PC-3 (cell line): ENCODE data around the gene FAM219B.

Source experiments
- CTCF ChIP-seq: fragments of 300-600 bp; sonication (generic); conservative IDR thresholded peaks from 2 replicates; pipeline ENCODE4 v1.5.1; 2017; ENCODE audit warnings: antibody characterized with exemption, low read depth, mild to moderate bottlenecking, low read length
- EZH2phosphoT487 ChIP-seq: fragments of 300-600 bp; sonication (generic); IDR thresholded peaks from 2 replicates; pipeline ENCODE4 v1.6.1; 2018; ENCODE audit warnings: mild to moderate bottlenecking, antibody characterized with exemption, low read length, borderline replicate concordance

DNA sequence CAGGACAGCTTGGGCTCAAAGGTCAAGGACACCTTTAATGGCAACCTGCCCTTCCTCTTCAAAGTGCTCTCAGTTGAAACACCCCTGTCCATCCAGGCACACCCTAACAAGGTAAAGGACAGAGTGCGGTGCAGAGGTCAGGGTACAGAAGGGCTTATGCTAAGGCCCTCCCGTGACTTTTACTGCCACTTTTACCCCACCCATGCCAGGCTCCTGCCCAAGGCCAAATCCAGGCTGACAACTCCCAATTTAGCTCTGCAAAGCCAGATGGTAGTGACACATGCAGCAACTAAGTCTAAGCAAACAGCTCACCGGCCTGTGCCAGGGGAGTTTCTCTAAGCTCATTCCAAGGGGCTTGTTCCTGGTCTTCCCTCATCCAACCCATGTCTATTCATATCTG is 15.2 kb downstream of the FAM219B start:
- no peak for TF ChIP-seq EZH2phosphoT487
- no peak for TF ChIP-seq CTCF
